ENCODE results near the gene JKAMP.

JKAMP gene

GRCh38 chr14:59534361-59534987 lies 50.2 kb downstream of the JKAMP start:
- no peak overlapping the region for H3K9ac ChIP-seq (ENCODE audit: low read length)
- no peak overlapping the region for H3K4me2 ChIP-seq (ENCODE audit: low read length, poor library complexity, severe bottlenecking)
- H3K4me3 ChIP-seq (ENCODE audit: insufficient read depth in 1 of 2, low read depth in 1 of 2, low read length in 2 of 2): no peak overlapping the region
- no peak overlapping the region for H2BK5ac ChIP-seq (ENCODE audit: low read depth, low read length, poor library complexity, severe bottlenecking)
- DNase-seq: peak; percentile 45
- no peak overlapping the region for H3K23ac ChIP-seq (ENCODE audit: low read length in 2 of 2)
- H3K79me1 ChIP-seq (replicated peaks; ENCODE audit: low read length, poor library complexity, severe bottlenecking): no peaks in the 10 kb centered on the region
- no peak overlapping the region for H2BK12ac ChIP-seq (ENCODE audit: low read length in 2 of 2)
- no peak overlapping the region for H3K27ac ChIP-seq (ENCODE audit: low read length, poor library complexity, severe bottlenecking)
- no peak overlapping the region for H2BK120ac ChIP-seq (ENCODE audit: low read depth, low read length)
- no peaks in the 10 kb centered on the region for H3K9me3 ChIP-seq (ENCODE audit: control insufficient read depth, low read length)
- H3K4me1 ChIP-seq (ENCODE audit: control insufficient read depth, insufficient read depth, low read depth, low read length): no peaks in the 10 kb centered on the region
- 64% methylated on average over 4 of the region's 7 CpGs for WGBS
- H3K36me3 ChIP-seq (ENCODE audit: control insufficient read depth in 1 of 2, insufficient read depth in 2 of 2, low read depth in 1 of 2, low read length in 2 of 2): no peaks in the 10 kb centered on the region
- no peaks in the 10 kb centered on the region for H3K27me3 ChIP-seq (ENCODE audit: control insufficient read depth in 1 of 2, insufficient read depth in 1 of 2, low read length in 2 of 2)
- H3K18ac ChIP-seq (ENCODE audit: low read depth in 1 of 2, low read length in 2 of 2): no peak overlapping the region
- H3K4ac ChIP-seq (ENCODE audit: low read depth in 1 of 2, low read length in 2 of 2): no peak overlapping the region
- H2BK15ac ChIP-seq (ENCODE audit: low read depth, poor library complexity, severe bottlenecking): no peak overlapping the region
- H4K8ac ChIP-seq (ENCODE audit: low read length): no peak overlapping the region
- no peak overlapping the region for H3K14ac ChIP-seq (ENCODE audit: low read length in 2 of 2)
- H4K91ac ChIP-seq (ENCODE audit: low read length): no peak overlapping the region
- H2AK5ac ChIP-seq (ENCODE audit: low read length, severe bottlenecking): no peak overlapping the region
- H2AFZ ChIP-seq (ENCODE audit: low read depth, low read length): no peak overlapping the region

- H3K9ac ChIP-seq (ENCODE audit: low read length): no peak overlapping the region
- no peak overlapping the region for H3K18ac ChIP-seq (ENCODE audit: low read depth in 1 of 2, low read length in 2 of 2)
- no peaks in the 10 kb centered on the region for H3K36me3 ChIP-seq (ENCODE audit: control insufficient read depth in 1 of 2, insufficient read depth in 2 of 2, low read depth in 1 of 2, low read length in 2 of 2)
- H3K79me1 ChIP-seq (replicated peaks; ENCODE audit: low read length, poor library complexity, severe bottlenecking): no peaks in the 10 kb centered on the region
- H2AK5ac ChIP-seq (ENCODE audit: low read length, severe bottlenecking): no peak overlapping the region
- 100% methylated on average over 1 of the region's 1 CpG for WGBS
- no peaks in the 10 kb centered on the region for H3K4me1 ChIP-seq (ENCODE audit: control insufficient read depth, insufficient read depth, low read depth, low read length)
- no peak overlapping the region for H3K4me2 ChIP-seq (ENCODE audit: low read length, poor library complexity, severe bottlenecking)
- no peak overlapping the region for H3K14ac ChIP-seq (ENCODE audit: low read length in 2 of 2)
- no peak overlapping the region for H4K8ac ChIP-seq (ENCODE audit: low read length)
- H2BK12ac ChIP-seq (ENCODE audit: low read length in 2 of 2): no peak overlapping the region
- H4K91ac ChIP-seq (ENCODE audit: low read length): no peak overlapping the region
- no peak overlapping the region for H3K27ac ChIP-seq (ENCODE audit: low read length, poor library complexity, severe bottlenecking)
- no peak overlapping the region for H2BK5ac ChIP-seq (ENCODE audit: low read depth, low read length, poor library complexity, severe bottlenecking)
- no peaks in the 10 kb centered on the region for H3K9me3 ChIP-seq (ENCODE audit: control insufficient read depth, low read length)
- no peak overlapping the region for H2AFZ ChIP-seq (ENCODE audit: low read depth, low read length)
- DNase-seq: no peak
- no peak overlapping the region for H3K23ac ChIP-seq (ENCODE audit: low read length in 2 of 2)
- no peak overlapping the region for H2BK120ac ChIP-seq (ENCODE audit: low read depth, low read length)
- H3K4me3 ChIP-seq (ENCODE audit: insufficient read depth in 1 of 2, low read depth in 1 of 2, low read length in 2 of 2): no peak overlapping the region
- H3K4ac ChIP-seq (ENCODE audit: low read depth in 1 of 2, low read length in 2 of 2): no peak overlapping the region
- no peak overlapping the region for H2BK15ac ChIP-seq (ENCODE audit: low read depth, poor library complexity, severe bottlenecking)
- H3K27me3 ChIP-seq (ENCODE audit: control insufficient read depth in 1 of 2, insufficient read depth in 1 of 2, low read length in 2 of 2): no peaks in the 10 kb centered on the region
Measured at GRCh38 chr14:59537476-59537875, 53.2 kb downstream of the JKAMP start.

- Histone ChIP-seq H4K91ac (ENCODE audit: low read length) (no peak overlapping the region), H3K36me3 (ENCODE audit: control insufficient read depth in 1 of 2, insufficient read depth in 2 of 2, low read depth in 1 of 2, low read length in 2 of 2) (no peaks in the 10 kb centered on the region), H3K23ac (ENCODE audit: low read length in 2 of 2) (no peak overlapping the region), H3K9me3 (ENCODE audit: control insufficient read depth, low read length) (no peaks in the 10 kb centered on the region), H3K27ac (ENCODE audit: low read length, poor library complexity, severe bottlenecking) (no peak overlapping the region), H2BK15ac (ENCODE audit: low read depth, poor library complexity, severe bottlenecking) (no peak overlapping the region), H3K9ac (ENCODE audit: low read length) (no peak overlapping the region), H3K4ac (ENCODE audit: low read depth in 1 of 2, low read length in 2 of 2) (no peak overlapping the region), H2BK5ac (ENCODE audit: low read depth, low read length, poor library complexity, severe bottlenecking) (no peak overlapping the region), H2BK12ac (ENCODE audit: low read length in 2 of 2) (no peak overlapping the region), H3K4me1 (ENCODE audit: control insufficient read depth, insufficient read depth, low read depth, low read length) (no peaks in the 10 kb centered on the region), H4K8ac (ENCODE audit: low read length) (no peak overlapping the region), H3K4me3 (ENCODE audit: insufficient read depth in 1 of 2, low read depth in 1 of 2, low read length in 2 of 2) (no peak overlapping the region), H3K14ac (ENCODE audit: low read length in 2 of 2) (no peak overlapping the region), H3K79me1 (replicated peaks; ENCODE audit: low read length, poor library complexity, severe bottlenecking) (no peaks in the 10 kb centered on the region), H3K4me2 (ENCODE audit: low read length, poor library complexity, severe bottlenecking) (no peak overlapping the region), H2BK120ac (ENCODE audit: low read depth, low read length) (no peak overlapping the region), H2AK5ac (ENCODE audit: low read length, severe bottlenecking) (no peak overlapping the region), H3K18ac (ENCODE audit: low read depth in 1 of 2, low read length in 2 of 2) (no peak overlapping the region), H2AFZ (ENCODE audit: low read depth, low read length) (no peak overlapping the region), H3K27me3 (ENCODE audit: control insufficient read depth in 1 of 2, insufficient read depth in 1 of 2, low read length in 2 of 2) (no peaks in the 10 kb centered on the region)
- 100% methylated on average over 2 of the region's 4 CpGs for WGBS
- DNase-seq: no peak
Measured at GRCh38 chr14:59538936-59539335, 54.6 kb downstream of the JKAMP start.

GRCh38 chr14:59540852-59541251 lies 56.5 kb downstream of the JKAMP start:
- Histone ChIP-seq H4K91ac (ENCODE audit: low read length) (no peak overlapping the region), H3K27ac (ENCODE audit: low read length, poor library complexity, severe bottlenecking) (no peak overlapping the region), H3K79me1 (replicated peaks; ENCODE audit: low read length, poor library complexity, severe bottlenecking) (no peaks in the 10 kb centered on the region), H3K9ac (ENCODE audit: low read length) (no peak overlapping the region), H3K4me1 (ENCODE audit: control insufficient read depth, insufficient read depth, low read depth, low read length) (no peaks in the 10 kb centered on the region), H4K8ac (ENCODE audit: low read length) (no peak overlapping the region), H3K14ac (ENCODE audit: low read length in 2 of 2) (no peak overlapping the region), H3K18ac (ENCODE audit: low read depth in 1 of 2, low read length in 2 of 2) (no peak overlapping the region), H3K4me3 (ENCODE audit: insufficient read depth in 1 of 2, low read depth in 1 of 2, low read length in 2 of 2) (no peak overlapping the region), H3K36me3 (ENCODE audit: control insufficient read depth in 1 of 2, insufficient read depth in 2 of 2, low read depth in 1 of 2, low read length in 2 of 2) (no peaks in the 10 kb centered on the region), H2BK12ac (ENCODE audit: low read length in 2 of 2) (no peak overlapping the region), H2BK5ac (ENCODE audit: low read depth, low read length, poor library complexity, severe bottlenecking) (no peak overlapping the region), H2BK120ac (ENCODE audit: low read depth, low read length) (no peak overlapping the region), H3K23ac (ENCODE audit: low read length in 2 of 2) (no peak overlapping the region), H2AFZ (ENCODE audit: low read depth, low read length) (no peak overlapping the region), H3K27me3 (ENCODE audit: control insufficient read depth in 1 of 2, insufficient read depth in 1 of 2, low read length in 2 of 2) (no peaks in the 10 kb centered on the region), H2AK5ac (ENCODE audit: low read length, severe bottlenecking) (no peak overlapping the region), H3K4me2 (ENCODE audit: low read length, poor library complexity, severe bottlenecking) (no peak overlapping the region), H3K9me3 (ENCODE audit: control insufficient read depth, low read length) (no peaks in the 10 kb centered on the region), H2BK15ac (ENCODE audit: low read depth, poor library complexity, severe bottlenecking) (no peak overlapping the region), H3K4ac (ENCODE audit: low read depth in 1 of 2, low read length in 2 of 2) (no peak overlapping the region)
- 58% methylated on average over 1 of the region's 1 CpG for WGBS
- DNase-seq: no peak

Data from mesenchymal stem cell (in vitro differentiated cells and primary cell).